ENCODE measurements around the gene HSD3B2. TPM values are rescaled to one million over a fixed set of nuclear protein-coding genes. Genes with fewer than 3 reads are reported as not detected.

HSD3B2 gene
- total and polyA plus RNA-seq, 8 donors, result 1.4 TPM; not detected in 7

DNA sequence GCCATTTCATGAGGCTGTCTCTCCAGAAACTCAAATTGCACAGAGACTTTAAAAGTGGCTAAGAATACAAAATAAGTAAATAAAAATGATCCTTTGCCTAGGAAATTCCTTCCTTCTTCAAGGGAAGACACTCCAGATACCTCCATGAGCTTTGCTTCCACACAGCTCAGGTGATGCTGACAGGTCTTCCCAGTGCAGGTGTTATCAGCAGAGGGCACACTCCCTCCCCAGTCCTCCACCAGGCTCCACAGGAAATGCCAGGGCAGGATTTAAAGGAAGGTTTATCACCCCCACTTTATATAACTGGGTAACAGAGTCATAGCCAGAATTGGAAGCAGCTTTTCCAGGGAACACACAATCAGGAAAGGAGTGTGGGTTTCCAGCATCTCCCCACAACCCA lies 5.7 kb downstream of the HSD3B2 start:
- TF ChIP-seq, protein P1, sequence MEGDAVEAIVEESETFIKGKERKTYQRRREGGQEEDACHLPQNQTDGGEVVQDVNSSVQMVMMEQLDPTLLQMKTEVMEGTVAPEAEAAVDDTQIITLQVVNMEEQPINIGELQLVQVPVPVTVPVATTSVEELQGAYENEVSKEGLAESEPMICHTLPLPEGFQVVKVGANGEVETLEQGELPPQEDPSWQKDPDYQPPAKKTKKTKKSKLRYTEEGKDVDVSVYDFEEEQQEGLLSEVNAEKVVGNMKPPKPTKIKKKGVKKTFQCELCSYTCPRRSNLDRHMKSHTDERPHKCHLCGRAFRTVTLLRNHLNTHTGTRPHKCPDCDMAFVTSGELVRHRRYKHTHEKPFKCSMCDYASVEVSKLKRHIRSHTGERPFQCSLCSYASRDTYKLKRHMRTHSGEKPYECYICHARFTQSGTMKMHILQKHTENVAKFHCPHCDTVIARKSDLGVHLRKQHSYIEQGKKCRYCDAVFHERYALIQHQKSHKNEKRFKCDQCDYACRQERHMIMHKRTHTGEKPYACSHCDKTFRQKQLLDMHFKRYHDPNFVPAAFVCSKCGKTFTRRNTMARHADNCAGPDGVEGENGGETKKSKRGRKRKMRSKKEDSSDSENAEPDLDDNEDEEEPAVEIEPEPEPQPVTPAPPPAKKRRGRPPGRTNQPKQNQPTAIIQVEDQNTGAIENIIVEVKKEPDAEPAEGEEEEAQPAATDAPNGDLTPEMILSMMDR (IDR thresholded peaks at IDR 0.05), result no peak
- ATAC-seq, result no peak
- Histone ChIP-seq H3K4me3 (no peak overlapping the region), H3K36me3 (no peaks in the 10 kb centered on the region), H3K9me3 (no peaks in the 10 kb centered on the region), H3K27me3 (no peaks in the 10 kb centered on the region), H3K27ac (no peak overlapping the region), H3K4me1 (no peaks in the 10 kb centered on the region)
- no peak for DNase-seq
- no peak for FAIRE-seq
- intact Hi-C loops (cut with DNase I), result no loop called here

DNA sequence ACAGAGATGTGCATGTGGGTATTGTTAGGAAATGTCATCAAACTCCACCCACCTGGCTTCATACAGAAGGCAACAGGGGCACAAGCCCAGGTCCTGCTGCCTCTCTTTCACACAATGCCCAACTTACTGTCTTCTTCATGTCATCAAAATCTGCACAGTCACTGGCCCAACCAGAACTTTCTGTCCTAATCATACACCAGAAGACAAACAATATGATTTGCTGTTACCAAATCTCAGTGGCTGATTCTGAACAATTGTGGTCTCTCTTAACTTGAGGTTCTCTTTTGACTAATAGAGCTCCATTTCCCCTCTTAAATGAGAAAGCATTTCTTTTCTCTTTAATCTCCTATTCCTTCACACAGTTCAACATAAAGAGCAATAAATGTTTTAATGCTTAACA lies 7.7 kb downstream of the HSD3B2 start:
- intact Hi-C loops (cut with DNase I), result no loop called here
- TF ChIP-seq, protein P1 (IDR thresholded peaks at IDR 0.05), result no peak
- no peak for FAIRE-seq
- Histone ChIP-seq H3K36me3 (no peaks in the 10 kb centered on the region), H3K27ac (no peak overlapping the region), H3K4me1 (no peaks in the 10 kb centered on the region), H3K9me3 (no peaks in the 10 kb centered on the region), H3K4me3 (no peak overlapping the region), H3K27me3 (no peaks in the 10 kb centered on the region)
- DNase-seq, result no peak
- ATAC-seq, result no peak

DNA sequence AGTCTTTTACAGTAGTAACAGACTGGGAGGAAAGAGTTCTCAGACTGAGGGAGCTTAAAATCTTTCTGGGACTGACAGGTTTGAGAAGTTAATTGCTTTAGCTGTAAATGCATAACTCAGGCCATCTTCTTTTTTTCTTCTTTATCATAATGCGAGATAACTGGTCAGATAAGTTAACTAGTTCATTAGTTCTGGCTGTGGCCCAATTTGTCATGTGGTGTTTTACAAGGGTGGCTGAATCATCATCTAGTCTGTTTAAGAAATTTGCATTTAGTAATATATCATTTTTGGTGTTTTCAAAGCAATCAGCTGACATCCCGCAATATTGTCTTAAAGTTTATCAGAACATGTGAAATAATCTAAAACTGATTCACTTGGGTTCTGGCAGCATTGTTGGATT lies 14.0 kb downstream of the HSD3B2 start:
- WGBS, 2 donors, result 64 to 65% methylated on average over 2 of the region's 2 CpGs
- Histone ChIP-seq H3K4me3 (no peak overlapping the region), H3K27ac (no peak overlapping the region), H3K27me3 (no peaks in the 10 kb centered on the region), H3K9me3 (no peaks in the 10 kb centered on the region), H3K36me3 (no peaks in the 10 kb centered on the region), H3K4me1 (no peaks in the 10 kb centered on the region)
- intact Hi-C loops (cut with DNase I), result no loop called here
- ATAC-seq (no peak), FAIRE-seq (no peak), DNase-seq (no peak)
- TF ChIP-seq, protein P1 (IDR thresholded peaks at IDR 0.05), result no peak

DNA sequence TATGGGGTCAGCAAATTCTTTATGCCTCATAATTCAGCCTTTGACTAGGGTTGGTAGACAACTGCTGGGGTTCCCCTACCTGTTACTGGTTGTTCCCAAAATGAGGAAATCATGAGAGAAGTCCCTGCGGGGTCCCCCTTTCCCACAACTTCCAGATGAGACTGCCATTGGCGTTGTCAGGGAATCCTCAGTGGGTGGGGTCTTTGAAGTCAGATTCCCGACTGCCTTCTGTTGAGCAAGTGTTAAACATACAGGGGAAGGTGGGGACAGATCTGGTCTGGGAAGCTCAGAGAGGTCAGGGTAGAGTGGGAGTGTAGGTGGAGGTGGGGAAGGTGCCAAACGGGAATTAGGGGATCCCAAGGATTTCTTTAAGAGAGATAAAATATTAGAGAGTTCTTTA lies 14.7 kb downstream of the HSD3B2 start:
- intact Hi-C loops (cut with DNase I), result no loop called here
- 64 to 77% methylated on average over 4 of the region's 4 CpGs for WGBS, 2 donors
- no peak for ATAC-seq

DNA sequence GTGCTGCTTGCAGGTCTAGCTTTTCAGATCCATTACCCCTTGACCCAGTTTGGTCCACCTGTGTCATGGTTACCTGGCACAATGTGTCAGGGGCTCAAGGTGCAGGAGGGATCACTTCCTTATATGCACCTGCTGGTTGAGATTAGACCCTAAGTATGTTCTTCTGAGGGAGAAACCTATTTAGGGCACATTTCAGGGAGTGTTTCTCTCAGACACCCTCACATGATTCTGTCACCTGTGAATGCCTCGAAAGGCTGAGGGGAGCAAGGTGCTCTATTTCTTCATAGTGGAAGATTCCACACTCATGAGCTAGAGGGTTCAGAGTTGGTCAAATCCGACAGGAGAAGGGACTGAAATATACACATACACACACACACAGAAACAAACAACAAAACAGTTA lies 15.5 kb downstream of the HSD3B2 start:
- WGBS, 2 donors, result 75 to 88% methylated on average over 2 of the region's 2 CpGs
- H3K27ac ChIP-seq, result no peak overlapping the region
- no peaks in the 10 kb centered on the region for H3K9me3 ChIP-seq
- no peaks in the 10 kb centered on the region for H3K36me3 ChIP-seq
- ATAC-seq (no peak), DNase-seq (no peak), FAIRE-seq (no peak)
- TF ChIP-seq, protein P1 (IDR thresholded peaks at IDR 0.05), result no peak
- intact Hi-C loops (cut with DNase I), result no loop called here
- no peaks in the 10 kb centered on the region for H3K27me3 ChIP-seq
- H3K4me3 ChIP-seq, result no peak overlapping the region
- H3K4me1 ChIP-seq, result no peaks in the 10 kb centered on the region

More for the DNA sequence above, 14.7 kb downstream of the HSD3B2 start:
- TF ChIP-seq, protein P1 (IDR thresholded peaks at IDR 0.05), result no peak
- FAIRE-seq (no peak), DNase-seq (no peak)
- no peaks in the 10 kb centered on the region for H3K36me3 ChIP-seq
- H3K9me3 ChIP-seq, result no peaks in the 10 kb centered on the region
- no peak overlapping the region for H3K4me3 ChIP-seq
- H3K27me3 ChIP-seq, result no peaks in the 10 kb centered on the region
- H3K27ac ChIP-seq, result no peak overlapping the region
- no peaks in the 10 kb centered on the region for H3K4me1 ChIP-seq

All from pancreas (tissue), 10 donors.